Panc1 (cell line): ENCODE data around the gene PRR5L. TPM values are rescaled to one million over a fixed set of nuclear protein-coding genes. Genes with fewer than 3 reads are reported as not detected.

Experiments
- ATAC-seq: fragments of 200-7000 bp; cut with Tn5 transposase; 2 replicates; pipeline ENCODE4 v1.9.1; 2020; ENCODE audit warnings: mild to moderate bottlenecking, moderate library complexity
- Bru-seq: library from RNA; stranded (reverse); fragments of 400-500 nt; gene quantifications from one replicate; lab custom pipeline; 2021; lab: Mats Ljungman, UMichigan
- BruChase-seq, 2 experiments: library from RNA; stranded (reverse); fragments of 400-500 nt; gene quantifications; one replicate each; lab custom pipeline; 2021; lab: Mats Ljungman, UMichigan
- BruUV-seq: library from RNA; stranded (reverse); fragments of 400-500 nt; replicated peaks from 2 replicates; lab custom pipeline; 2021; lab: Mats Ljungman, UMichigan
- CTCF ChIA-PET: fragments of 300-600 bp; sonication (Branson Sonifier 250); formaldehyde crosslinking; loops from one replicate; lab custom pipeline; 2022; ENCODE audit warnings: antibody characterized with exemption; lab: Charles Lee
- POLR2A ChIA-PET: fragments of 300-600 bp; sonication (Branson Sonifier 250); formaldehyde crosslinking; loops from one replicate; lab custom pipeline; 2022; ENCODE audit warnings: antibody characterized with exemption; lab: Charles Lee
- DNase-seq: peaks from one replicate; pipeline ENCODE4 v3.0.0-alpha.2; 2010; ENCODE audit warnings: low read depth, low spot score
- H3K27ac ChIP-seq: 2 replicates; pipeline ENCODE4 v1.5.1; 2011; ENCODE audit warnings: mild to moderate bottlenecking, low read length, inconsistent platforms
- H3K27me3 ChIP-seq: fragments of 200-500 bp; sonication (Bioruptor generic); 2 replicates; pipeline ENCODE4 v1.6.0; 2014; ENCODE audit warnings: low read length, inconsistent platforms; ENCODE audit not compliant: control insufficient read depth, insufficient read depth
- H3K36me3 ChIP-seq: fragments of 200-500 bp; sonication (Bioruptor generic); 2 replicates; pipeline ENCODE4 v1.5.1; 2014; ENCODE audit warnings: inconsistent platforms, mild to moderate bottlenecking, low read length, moderate library complexity; ENCODE audit not compliant: control insufficient read depth, insufficient read depth
- H3K4me1 ChIP-seq: 2 replicates; pipeline ENCODE4 v1.5.1; 2011; ENCODE audit warnings: inconsistent platforms, mild to moderate bottlenecking, low read length, moderate library complexity; ENCODE audit not compliant: control insufficient read depth, insufficient read depth
- H3K4me3 ChIP-seq, 2 experiments: 2 replicates each; pipeline ENCODE4 v1.5.1; 2011 to 2012; ENCODE audit warnings: low read depth in 2 of 2, low read length in 2 of 2, mild to moderate bottlenecking in 2 of 2, inconsistent platforms in 1 of 2, moderate library complexity in 1 of 2
- H3K9me3 ChIP-seq: fragments of 200-500 bp; sonication (Bioruptor generic); 2 replicates; pipeline ENCODE4 v1.5.1; 2014; ENCODE audit warnings: low read depth, mild to moderate bottlenecking, inconsistent platforms, low read length, moderate library complexity; ENCODE audit not compliant: control insufficient read depth, insufficient read depth
- CTCF ChIP-seq: fragments of 450-650 bp; IDR thresholded peaks from 2 replicates; pipeline ENCODE4 v1.5.1; 2017; ENCODE audit warnings: mild to moderate bottlenecking
- POLR2AphosphoS5 ChIP-seq: IDR thresholded peaks from 2 replicates; pipeline ENCODE4 v1.6.1; 2012; ENCODE audit warnings: mild to moderate bottlenecking, low read depth, low read length, moderate library complexity
- REST ChIP-seq, 2 experiments: IDR thresholded peaks; 2 replicates each; pipeline ENCODE4 v1.6.1; 2011 to 2012; ENCODE audit warnings: low read depth in 2 of 2, control low read depth in 1 of 2, low read length in 1 of 2, mild to moderate bottlenecking in 1 of 2, moderate library complexity in 1 of 2; ENCODE audit not compliant: insufficient read depth in 1 of 2
- SIN3A ChIP-seq: IDR thresholded peaks from 2 replicates; pipeline ENCODE4 v1.6.1; 2012; ENCODE audit warnings: low read depth, mild to moderate bottlenecking, low read length, moderate library complexity, borderline replicate concordance; ENCODE audit not compliant: insufficient read depth
- TCF7L2 ChIP-seq: IDR thresholded peaks from 2 replicates; pipeline ENCODE4 v1.6.1; 2011; ENCODE audit warnings: mild to moderate bottlenecking, low read depth, low read length, inconsistent platforms
- in situ Hi-C: cut with HindIII; loops from 2 replicates; pipeline ENCODE4 v1.10.0; 2016; ENCODE audit warnings: low sequenced_read_pairs, low pct_unique_long_range_greater_than_20kb
- intact Hi-C: fragments of 100-400 bp; cut with micrococcal nuclease; formaldehyde crosslinking; loops from one replicate; pipeline ENCODE4 v1.10.0; 2022; ENCODE audit not compliant: unreplicated experiment
- long read RNA-seq: library from polyadenylated mRNA; unstranded; transcript quantifications from one replicate; pipeline ENCODE4 v2.0.0, GENCODE V29; 2021; ENCODE audit not compliant: unreplicated experiment
- polyA plus RNA-seq: library from polyadenylated mRNA; unstranded; fragments of >200 nt; gene quantifications from one replicate; pipeline ENCODE4 v1.2.1, GENCODE V29; 2012; ENCODE audit warnings: missing spikeins; ENCODE audit not compliant: insufficient read length
- total RNA-seq: library from RNA; stranded (reverse); gene quantifications from one replicate; pipeline ENCODE4 v1.2.1, GENCODE V29; 2021; ENCODE audit not compliant: unreplicated experiment

PRR5L gene
- total RNA-seq (0.36 TPM), Bru-seq, nascent RNA (percentile 26 among the genes with signal in this experiment), BruChase-seq, experiment 1, labeled RNA remaining after a 2-hour chase (percentile 30 among the genes with signal in this experiment), BruChase-seq, experiment 2, labeled RNA remaining after a 6-hour chase (percentile 27 among the genes with signal in this experiment)
- 0.30 TPM for polyA plus RNA-seq
- long read RNA-seq: 0 reads

- no peaks in the 10 kb centered on the region for H3K9me3 ChIP-seq
- in situ Hi-C loops (no loop called here), intact Hi-C loops (no loop called here)
- H3K27me3 ChIP-seq: no peaks in the 10 kb centered on the region; the same call in none of the 2 replicates
- no peak for ATAC-seq
- no peak within 1 kb of the TSS for H3K4me3 ChIP-seq
- no peak for DNase-seq
- BruUV-seq: no TSS peak
- H3K4me1 ChIP-seq: no peaks in the 10 kb centered on the region
- no peaks in the 10 kb centered on the region for H3K36me3 ChIP-seq
- no peak within 1 kb of the TSS for H3K27ac ChIP-seq
- TF ChIP-seq SIN3A (no peak), TCF7L2 (no peak), POLR2AphosphoS5 (no peak), CTCF (no peak), REST (IDR thresholded peaks at IDR 0.05; ENCODE audit: insufficient read depth in 1 of 2, low read depth in 2 of 2, low read length in 1 of 2) (no peak)
- ChIA-PET POLR2A (no interaction called here), CTCF (no interaction called here)
These were observed at the start of gene PRR5L for GRCh38 chr11:36295926-36296325. Gene PRR5L, plus strand, starts transcription at chr11:36296288. Its CDS starts 104,834 bp downstream, at chr11:36401122.

- H3K36me3 ChIP-seq: no peaks in the 10 kb centered on the region
- no peak overlapping the region for H3K27ac ChIP-seq
- H3K4me1 ChIP-seq: no peaks in the 10 kb centered on the region
- peaks cover 4% of the 10 kb centered on the region; the same call in 1 of the 2 replicates for H3K27me3 ChIP-seq
- in situ Hi-C loops: no loop called here
- no TSS peak for BruUV-seq
- no peak for TF ChIP-seq CTCF
- no peak for TF ChIP-seq REST (IDR thresholded peaks at IDR 0.05; ENCODE audit: insufficient read depth in 1 of 2, low read depth in 2 of 2, low read length in 1 of 2)
- TF ChIP-seq SIN3A: no peak
- no peak for TF ChIP-seq POLR2AphosphoS5
- no peak for TF ChIP-seq TCF7L2
- ChIA-PET CTCF (no interaction called here), POLR2A (interaction anchor here (0.5 kb wide), 1 partner anchor 1720 kb away, joined by 3 read pairs; no protein-coding TSS in a partner anchor)
- DNase-seq (no peak), ATAC-seq (no peak)
- intact Hi-C loops: no loop called here
- no peak overlapping the region for H3K4me3 ChIP-seq
- no peaks in the 10 kb centered on the region for H3K9me3 ChIP-seq
These were observed 48.6 kb upstream of the PRR5L start for GRCh38 chr11:36247493-36247892.
